Measurements from ENCODE around the gene DUS2.
"Not testable (repeated sequence)": the region's sequence is repeated elsewhere in the genome, so short reads cannot be mapped to it uniquely, and the experiment has no call there.

The DUS2 gene

GRCh38 chr16:68093816-68094613 lies 70.9 kb downstream of the DUS2 start:
- DNase-seq = peak in 1 of 5 experiments; percentile 27

DNA sequence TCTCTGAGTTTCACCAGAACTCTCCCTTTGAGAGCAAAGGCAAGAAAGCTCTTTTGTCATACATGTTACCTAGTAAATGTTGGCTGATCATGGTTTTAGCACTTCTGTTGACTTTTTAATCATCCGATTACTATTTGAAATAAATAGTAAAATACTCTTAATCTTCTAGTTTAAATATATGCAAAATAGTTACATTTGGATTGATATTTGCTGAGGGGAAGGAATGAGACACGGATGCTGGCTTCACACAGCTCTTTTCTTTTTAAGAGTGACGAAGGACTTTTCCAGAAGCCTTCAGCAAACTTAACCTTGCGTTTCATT lies 71.5 kb downstream of the DUS2 start:
- no peak for DNase-seq

GRCh38 chr16:68096491-68096890 lies 73.4 kb downstream of the DUS2 start:
- no peak for DNase-seq

DNA sequence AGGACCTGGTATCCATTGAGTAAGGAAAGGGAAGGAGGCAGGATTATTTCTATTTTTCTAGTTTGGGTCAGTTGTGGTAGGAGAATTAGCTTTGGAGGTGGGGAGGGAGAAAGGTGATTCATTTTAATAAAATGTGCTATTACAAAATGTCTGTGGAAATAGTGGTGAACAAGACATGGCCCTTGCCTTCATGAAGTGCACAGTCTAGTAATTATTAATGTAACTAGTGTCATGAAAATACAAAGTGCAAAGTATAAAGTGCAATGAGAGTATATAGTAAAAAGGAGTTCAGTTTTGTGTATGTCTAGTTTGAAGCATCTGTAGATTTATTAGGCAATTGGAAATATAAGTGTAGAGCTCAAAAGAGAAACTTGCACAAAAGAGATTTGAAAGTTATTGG lies 74.0 kb downstream of the DUS2 start:
- no peak for DNase-seq

DNA sequence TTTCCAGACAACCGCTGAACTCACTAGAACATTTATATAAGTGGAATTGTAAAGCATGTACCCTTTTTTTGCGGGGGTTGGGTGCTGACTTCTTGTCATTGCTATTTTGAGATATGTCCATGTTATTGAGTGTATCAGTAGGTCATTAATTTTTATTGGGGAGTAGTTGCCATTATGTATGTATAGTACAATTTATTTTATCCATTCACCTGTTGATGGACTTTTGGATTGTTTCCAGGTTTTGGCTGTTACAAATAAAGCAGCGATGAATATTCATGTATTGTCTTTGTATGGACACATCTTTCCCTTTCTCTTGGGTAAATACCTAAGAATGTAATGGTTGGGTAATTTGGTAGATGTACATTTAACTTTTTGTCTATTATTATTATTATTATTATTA lies 74.8 kb downstream of the DUS2 start:
- DNase-seq = no peak

DNA sequence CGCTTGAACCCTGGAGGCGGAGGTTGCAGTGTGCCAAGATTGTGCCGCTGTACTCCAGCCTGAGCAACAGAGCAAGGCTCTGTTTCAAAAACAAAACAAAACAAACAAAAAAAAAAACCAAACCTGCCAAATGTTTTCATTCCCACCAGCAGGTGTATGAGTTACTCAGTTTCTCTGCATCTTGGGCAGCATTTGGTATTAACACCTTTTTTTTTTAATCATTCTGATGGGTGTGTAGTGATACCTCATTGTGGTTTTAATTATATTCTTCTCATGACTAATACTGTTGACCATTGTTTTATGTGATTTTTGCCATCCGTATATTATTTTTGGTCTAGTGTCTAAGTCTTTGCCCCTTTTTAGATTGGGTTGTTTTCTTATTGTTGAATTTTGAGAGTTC lies 77.4 kb downstream of the DUS2 start:
- no peak for DNase-seq

GRCh38 chr16:68105611-68106010 lies 82.5 kb downstream of the DUS2 start:
- no peak for DNase-seq

GRCh38 chr16:68107230-68107928 lies 84.3 kb downstream of the DUS2 start:
- peak in 1 of 5 experiments; percentile 22 for DNase-seq

GRCh38 chr16:68109156-68109555 lies 86.1 kb downstream of the DUS2 start:
- DNase-seq = not testable (repeated sequence)

GRCh38 chr16:68110611-68111010 lies 87.5 kb downstream of the DUS2 start:
- not testable (repeated sequence) for DNase-seq

DNA sequence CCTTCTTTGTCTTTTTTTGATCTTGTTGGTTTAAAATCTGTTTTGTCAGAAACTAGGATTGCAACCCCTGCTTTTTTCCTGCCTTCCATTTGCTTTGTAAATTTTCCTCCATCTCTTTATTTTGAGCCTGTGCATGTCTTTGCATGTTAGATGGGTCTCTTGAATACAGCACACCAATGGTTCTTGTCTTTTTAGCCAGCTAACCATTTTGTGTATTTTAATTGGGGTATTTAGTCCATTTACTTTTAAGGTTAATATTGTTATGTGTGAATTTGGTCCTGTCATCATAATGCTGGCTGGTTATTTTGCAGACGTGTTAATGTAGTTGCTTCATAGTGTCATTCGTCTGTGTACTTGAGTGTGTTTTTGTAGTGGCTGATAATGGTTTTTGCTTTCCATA lies 88.3 kb downstream of the DUS2 start:
- no peak for DNase-seq

GRCh38 chr16:68113059-68113761 lies 90.1 kb downstream of the DUS2 start:
- no peak for DNase-seq

DNA sequence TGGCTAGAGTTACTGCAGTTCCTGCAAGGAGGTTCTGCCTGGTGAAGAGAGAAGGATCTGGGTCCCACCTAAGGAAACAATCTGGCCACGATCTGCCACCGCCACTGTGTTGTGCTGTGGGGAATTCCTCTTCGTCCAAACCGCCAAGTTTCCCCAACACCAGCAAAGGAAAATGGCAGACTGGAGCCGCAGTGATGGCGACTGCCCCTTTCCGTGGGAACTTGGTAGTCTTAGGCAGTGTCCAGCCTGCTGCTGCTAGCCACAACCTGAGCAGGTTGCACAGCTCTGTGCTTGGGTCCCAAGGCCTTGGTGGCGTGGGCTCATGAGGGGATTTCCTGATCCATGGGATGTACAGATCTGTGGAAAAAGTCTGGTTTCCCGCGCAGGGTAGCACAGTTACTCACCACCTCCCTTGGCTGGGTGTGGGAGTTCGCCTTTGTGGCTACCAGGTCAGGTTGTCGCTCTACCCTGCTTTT lies 90.7 kb downstream of the DUS2 start:
- no peak for DNase-seq

DNA sequence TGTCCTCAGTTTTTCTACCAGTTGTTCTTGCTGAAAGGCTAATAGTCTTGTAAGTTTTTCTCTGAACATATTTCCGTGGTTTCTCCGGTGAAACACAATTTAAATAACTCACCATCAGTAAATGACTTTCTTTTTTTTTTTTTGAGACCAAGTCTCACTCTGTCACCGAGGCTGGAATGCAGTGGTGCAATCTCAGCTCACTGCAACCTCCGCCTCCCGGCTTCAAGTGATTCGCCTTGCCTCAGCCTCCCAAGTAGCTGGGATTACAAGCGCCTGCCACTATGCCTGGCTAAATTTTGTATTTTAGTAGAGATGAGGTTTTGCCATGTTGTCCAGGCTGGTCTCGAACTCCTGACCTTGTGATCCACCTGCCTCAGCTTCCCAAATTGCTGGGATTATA lies 91.9 kb downstream of the DUS2 start:
- not testable (repeated sequence) for DNase-seq

GRCh38 chr16:68115851-68116250 lies 92.8 kb downstream of the DUS2 start:
- DNase-seq = peak in 1 of 5 experiments; percentile 9

GRCh38 chr16:68116256-68116867 lies 93.3 kb downstream of the DUS2 start:
- DNase-seq = peak in 2 of 5 experiments; percentile 13 to 56

GRCh38 chr16:68117884-68118283 lies 94.8 kb downstream of the DUS2 start:
- DNase-seq = peak in 1 of 5 experiments; percentile 44

DNA sequence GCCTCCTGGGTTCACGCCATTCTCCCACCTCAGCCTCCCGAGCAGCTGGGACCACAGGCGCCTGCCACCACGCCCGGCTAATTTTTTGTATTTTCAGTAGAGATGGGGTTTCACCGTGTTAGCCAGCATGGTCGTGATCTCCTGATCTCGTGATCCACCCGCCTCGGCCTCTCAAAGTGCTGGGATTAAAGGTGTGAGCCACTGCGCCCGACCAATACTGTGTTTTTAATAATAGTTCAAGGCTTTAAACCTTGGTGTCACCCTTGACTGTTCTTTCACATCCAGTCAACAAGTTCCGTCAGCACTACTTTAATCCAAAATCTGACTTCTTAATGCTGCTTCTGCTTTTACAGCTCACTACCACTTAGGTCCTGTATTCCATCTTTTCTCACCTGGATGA lies 95.9 kb downstream of the DUS2 start:
- not testable (repeated sequence) for DNase-seq

GRCh38 chr16:68120496-68120895 lies 97.4 kb downstream of the DUS2 start:
- not testable (repeated sequence) for DNase-seq

DNA sequence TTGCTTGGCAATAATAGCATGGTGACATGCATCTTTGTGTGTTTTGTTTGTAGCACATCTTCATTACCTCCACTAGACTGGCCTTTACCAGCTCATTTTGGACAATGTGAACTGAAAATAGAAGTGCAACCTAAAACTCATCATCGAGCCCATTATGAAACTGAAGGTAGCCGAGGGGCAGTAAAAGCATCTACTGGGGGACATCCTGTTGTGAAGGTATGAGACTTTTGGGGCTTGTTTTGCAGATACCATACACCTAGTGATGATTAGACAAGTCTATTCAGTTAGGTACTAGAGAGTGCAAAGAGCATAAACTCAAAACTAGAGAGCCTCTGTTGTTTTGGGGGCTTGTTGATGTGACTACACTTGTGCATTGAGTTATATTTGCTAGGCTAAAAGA lies 103.3 kb downstream of the DUS2 start:
- DNase-seq = no peak

DNA sequence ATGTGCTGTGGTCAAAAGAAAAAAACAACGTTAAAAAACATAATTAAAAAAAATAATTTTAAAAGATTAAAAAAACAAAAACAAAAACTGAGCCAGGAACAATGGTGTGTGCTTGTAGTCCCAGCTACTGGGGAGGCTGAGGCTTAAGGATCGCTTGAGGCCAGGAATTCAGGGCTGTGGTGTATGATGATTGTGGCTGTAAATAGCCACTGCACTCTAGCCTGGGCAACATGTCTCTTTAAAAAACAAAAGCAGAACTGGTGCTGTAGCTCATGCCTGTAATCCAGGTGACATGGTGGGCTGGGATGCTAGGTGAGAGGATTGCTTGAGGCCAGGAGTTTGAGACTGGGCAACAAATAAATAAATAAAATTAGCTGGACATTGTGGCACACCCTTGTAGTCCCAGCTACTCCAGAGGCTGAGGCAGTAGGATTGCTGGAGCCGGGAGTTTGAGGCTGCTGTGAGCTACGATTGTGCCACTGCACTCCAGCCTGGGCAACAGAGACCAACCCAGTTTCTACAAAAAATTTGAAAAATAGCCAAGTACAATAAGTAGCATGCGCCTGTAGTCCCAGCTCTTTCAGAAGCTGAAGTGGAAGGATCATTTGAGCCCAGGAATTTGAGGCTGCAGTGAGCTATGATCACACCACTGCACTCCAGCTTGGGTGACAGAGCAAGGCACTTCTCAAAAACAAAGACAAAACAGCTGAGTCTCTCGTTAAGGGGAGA lies 105.7 kb downstream of the DUS2 start:
- no peak for DNase-seq

All from T-helper 2 cell (primary cell).